ENCODE measurements around the gene SETD1A.

SETD1A gene

GRCh38 chr16:30957456-30958174 lies at the start of gene SETD1A:
TSS of gene SETD1A (plus strand) at chr16:30957754. CDS start at chr16:30958732, 978 bp downstream.
- peak; percentile 94 for FAIRE-seq

GRCh38 chr16:30910427-30911029 lies 47.0 kb upstream of the SETD1A start:
- FAIRE-seq, result no peak
- no peak for DNase-seq (ENCODE audit: insufficient read length, low spot score)

More at GRCh38 chr16:30957456-30958174, at the start of gene SETD1A:
- DNase-seq (ENCODE audit: insufficient read length, low spot score), result peak; percentile 98

- DNase-seq (ENCODE audit: insufficient read length, low spot score) (no peak), FAIRE-seq (no peak)
Measured at GRCh38 chr16:30912794-30913412, 44.7 kb upstream of the SETD1A start.

- DNase-seq (ENCODE audit: insufficient read length, low spot score) (no peak), FAIRE-seq (no peak)
Measured at GRCh38 chr16:30914830-30915229, 42.7 kb upstream of the SETD1A start.

GRCh38 chr16:30918614-30919013 lies 38.9 kb upstream of the SETD1A start:
- no peak for DNase-seq (ENCODE audit: insufficient read length, low spot score)
- FAIRE-seq, result no peak

- FAIRE-seq (no peak), DNase-seq (ENCODE audit: insufficient read length, low spot score) (no peak)
Measured at GRCh38 chr16:30920891-30921290, 36.7 kb upstream of the SETD1A start.

GRCh38 chr16:30921459-30921747 lies 36.2 kb upstream of the SETD1A start:
- no peak for DNase-seq (ENCODE audit: insufficient read length, low spot score)
- FAIRE-seq, result no peak

- no peak for DNase-seq (ENCODE audit: insufficient read length, low spot score)
- no peak for FAIRE-seq
Measured at GRCh38 chr16:30921748-30922419, 35.7 kb upstream of the SETD1A start.

- DNase-seq (ENCODE audit: insufficient read length, low spot score) (peak; percentile 84), FAIRE-seq (peak; percentile 99)
Measured at GRCh38 chr16:30922420-30922959, 35.1 kb upstream of the SETD1A start.

GRCh38 chr16:30922960-30923535 lies 34.5 kb upstream of the SETD1A start:
- FAIRE-seq (no peak), DNase-seq (ENCODE audit: insufficient read length, low spot score) (peak; percentile 98)

GRCh38 chr16:30923554-30924075 lies 33.9 kb upstream of the SETD1A start, which contains the start of gene FBXL19:
TSS of gene FBXL19 (plus strand) at chr16:30923572. CDS start at chr16:30925755, 2,183 bp downstream.
- no peak for FAIRE-seq
- DNase-seq (ENCODE audit: insufficient read length, low spot score), result no peak

- no peak for DNase-seq (ENCODE audit: insufficient read length, low spot score)
- no peak for FAIRE-seq
Measured at GRCh38 chr16:30924076-30924912, 33.3 kb upstream of the SETD1A start.

GRCh38 chr16:30924913-30925631 lies 32.5 kb upstream of the SETD1A start:
- DNase-seq (ENCODE audit: insufficient read length, low spot score) (no peak), FAIRE-seq (no peak)

GRCh38 chr16:30925632-30925987 lies 31.9 kb upstream of the SETD1A start:
- DNase-seq (ENCODE audit: insufficient read length, low spot score), result no peak
- FAIRE-seq, result no peak

GRCh38 chr16:30925995-30926811 lies 31.4 kb upstream of the SETD1A start:
- DNase-seq (ENCODE audit: insufficient read length, low spot score), result no peak
- FAIRE-seq, result no peak

- DNase-seq (ENCODE audit: insufficient read length, low spot score) (no peak), FAIRE-seq (peak; percentile 28)
Measured at GRCh38 chr16:30926937-30927788, 30.4 kb upstream of the SETD1A start.

- DNase-seq (ENCODE audit: insufficient read length, low spot score) (no peak), FAIRE-seq (peak; percentile 71)
Measured at GRCh38 chr16:30927789-30928378, 29.7 kb upstream of the SETD1A start.

Measured in GM19239 (cell line).